K562 (cell line): Measurements from ENCODE around the gene GHRL. TPM values are rescaled to one million over a fixed set of nuclear protein-coding genes. Genes with fewer than 3 reads are reported as not detected.

Experiments used
- ATAC-seq: fragments of 200-7000 bp; cut with Tn5 transposase; 3 replicates; pipeline ENCODE4 v1.9.1; 2020; ENCODE audit warnings: moderate library complexity
- BruUV-seq: library from RNA; stranded (reverse); fragments of 400-500 nt; replicated peaks from 2 replicates; lab custom pipeline; 2021; lab: Mats Ljungman, UMichigan
- CTCF ChIA-PET: fragments of 300-600 bp; formaldehyde crosslinking; extraction: SDS; loops from one replicate; lab custom pipeline; 2021; ENCODE audit warnings: low intra/inter-chr PET ratio; lab: Yijun Ruan, JAX
- POLR2A ChIA-PET: fragments of 300-600, 350-650 bp; sonication (Branson Sonifier 250); formaldehyde crosslinking; extraction: SDS; loops from one replicate; lab custom pipeline; 2021; ENCODE audit warnings: antibody characterized with exemption, inconsistent platforms; lab: Yijun Ruan, JAX
- DNase-seq, 4 experiments: peaks; one replicate each; pipeline versions ENCODE4 v3.0.0 to v3.0.0-alpha.2; 2011 to 2018; ENCODE audit warnings: low spot score in 3 of 4, mixed read lengths in 3 of 4; ENCODE audit errors: extremely low read depth in 1 of 4
- FAIRE-seq: peaks from 2 replicates; lab custom pipeline; 2011; peaks lifted over from hg19 to GRCh38; lab: Jason Lieb, UNC
- H2AFZ ChIP-seq: 2 replicates; pipeline ENCODE4 v1.6.0; 2011; ENCODE audit warnings: low read depth, low read length, control low read depth, inconsistent platforms
- H3K27ac ChIP-seq: fragments of 200-600 bp; 3 replicates; pipeline ENCODE4 v1.8.0; 2011; ENCODE audit warnings: low read depth, mild to moderate bottlenecking, control low read depth, inconsistent platforms, low read length, moderate library complexity, mixed read lengths; ENCODE audit errors: extremely low read depth
- H3K27me3 ChIP-seq, 2 experiments: fragments of 300-600 bp in 1 of 2; 2 replicates in 1 of 2; 3 replicates in 1 of 2; pipeline versions ENCODE4 v1.6.0 to v1.8.0; 2011; ENCODE audit warnings: inconsistent platforms in 2 of 2, low read length in 2 of 2, mild to moderate bottlenecking in 1 of 2, mixed read lengths in 1 of 2, moderate library complexity in 1 of 2; ENCODE audit not compliant: control insufficient read depth in 2 of 2, insufficient read depth in 2 of 2
- H3K36me3 ChIP-seq: fragments of 300-600 bp; 3 replicates; pipeline ENCODE4 v1.8.0; 2011; ENCODE audit warnings: mild to moderate bottlenecking, low read length, inconsistent platforms; ENCODE audit not compliant: control insufficient read depth, insufficient read depth
- H3K4me1 ChIP-seq, 2 experiments: fragments of 200-600 bp in 1 of 2; replicated peaks in 1 of 2; 2 replicates in 1 of 2; 3 replicates in 1 of 2; pipeline versions ENCODE4 v1.5.1 to v1.8.0; 2011; ENCODE audit warnings: inconsistent platforms in 2 of 2, low read length in 2 of 2, mild to moderate bottlenecking in 1 of 2, mixed read lengths in 1 of 2, moderate library complexity in 1 of 2; ENCODE audit not compliant: control insufficient read depth in 2 of 2, insufficient read depth in 2 of 2
- H3K4me2 ChIP-seq: 2 replicates; pipeline ENCODE4 v1.6.1; 2011; ENCODE audit warnings: low read length, control low read depth, inconsistent platforms, mixed read lengths; ENCODE audit not compliant: insufficient read depth
- H3K4me3 ChIP-seq: fragments of 200-600 bp; sonication (generic), shearing (Covaris generic); 2 replicates; pipeline ENCODE4 v1.5.1; 2016; ENCODE audit warnings: control low read depth, inconsistent platforms
- H3K79me2 ChIP-seq: fragments of 200-600 bp; 3 replicates; pipeline ENCODE4 v1.8.0; 2011; ENCODE audit warnings: low read length, inconsistent platforms; ENCODE audit not compliant: control insufficient read depth, insufficient read depth
- H3K9ac ChIP-seq, 2 experiments: 2 replicates each; pipeline versions ENCODE4 v1.6.0 to v1.6.1; 2011; ENCODE audit warnings: low read depth in 2 of 2, low read length in 2 of 2, control low read depth in 1 of 2, inconsistent platforms in 1 of 2, mild to moderate bottlenecking in 1 of 2, mixed read lengths in 1 of 2; ENCODE audit not compliant: insufficient read depth in 1 of 2
- H3K9me1 ChIP-seq: one replicate; pipeline ENCODE4 v1.6.0; 2011; ENCODE audit warnings: inconsistent platforms, mild to moderate bottlenecking, low read length, moderate library complexity; ENCODE audit not compliant: control insufficient read depth, insufficient read depth
- H3K9me3 ChIP-seq: replicated peaks from 2 replicates; pipeline ENCODE4 v1.5.1; 2011; ENCODE audit warnings: low read depth, low read length, inconsistent platforms; ENCODE audit not compliant: control insufficient read depth, insufficient read depth
- H4K20me1 ChIP-seq: replicated peaks from 2 replicates; pipeline ENCODE4 v1.6.1; 2011; ENCODE audit warnings: low read length, inconsistent platforms, mixed read lengths; ENCODE audit not compliant: control insufficient read depth, insufficient read depth
- BDP1 ChIP-seq: IDR thresholded peaks from 3 replicates; pipeline ENCODE4 v1.6.1; 2011; ENCODE audit not compliant: insufficient read length, insufficient read depth
- C11orf30 ChIP-seq: fragments of 450-650 bp; IDR thresholded peaks from 2 replicates; pipeline ENCODE4 v1.6.1; 2016; ENCODE audit warnings: low read depth, mild to moderate bottlenecking
- CAMTA2 ChIP-seq: fragments of 250-450 bp; sonication (Bioruptor Pico); conservative IDR thresholded peaks from 2 replicates; pipeline ENCODE4 v1.5.1; 2022
- LEF1 ChIP-seq: fragments of 450-650 bp; IDR thresholded peaks from 2 replicates; pipeline ENCODE4 v1.6.1; 2016; ENCODE audit warnings: mild to moderate bottlenecking
- MAFF ChIP-seq: IDR thresholded peaks from 2 replicates; pipeline ENCODE4 v1.6.1; 2012; ENCODE audit warnings: low read length, improper control_type of control experiment
- MAFG ChIP-seq: fragments of 450-650 bp; conservative IDR thresholded peaks from 2 replicates; pipeline ENCODE4 v1.6.1; 2016; ENCODE audit warnings: missing genetic modification characterization, missing compliant biosample characterization
- MAFK ChIP-seq: IDR thresholded peaks from 2 replicates; pipeline ENCODE4 v1.6.1; 2011; ENCODE audit warnings: low read length, improper control_type of control experiment
- NFE2 ChIP-seq: IDR thresholded peaks from 2 replicates; pipeline ENCODE4 v1.6.1; 2014; ENCODE audit warnings: antibody characterized with exemption, low read depth
- NFE2L1 ChIP-seq: fragments of 450-650 bp; IDR thresholded peaks from 2 replicates; pipeline ENCODE4 v1.6.1; 2016; ENCODE audit warnings: missing genetic modification characterization, low read depth, mild to moderate bottlenecking, missing compliant biosample characterization, moderate library complexity, borderline replicate concordance
- PHB ChIP-seq: fragments of 250-450 bp; sonication (Bioruptor Pico); IDR thresholded peaks from 2 replicates; pipeline ENCODE4 v1.5.0; 2021
- SMAD1 ChIP-seq: fragments of 150-350 bp; IDR thresholded peaks from 2 replicates; pipeline ENCODE4 v1.6.1; 2014; ENCODE audit warnings: low read length, low read depth; ENCODE audit not compliant: partially characterized antibody
- SMARCA5 ChIP-seq: fragments of 450-650 bp; IDR thresholded peaks from 2 replicates; pipeline ENCODE4 v1.6.1; 2016
- SNIP1 ChIP-seq: fragments of 450-650 bp; IDR thresholded peaks from 2 replicates; pipeline ENCODE4 v1.7.1; 2017; ENCODE audit warnings: low read depth, mild to moderate bottlenecking
- SUPT5H ChIP-seq: fragments of 450-650 bp; IDR thresholded peaks from 2 replicates; pipeline ENCODE4 v1.6.1; 2016
- YY1 ChIP-seq, 3 experiments: IDR thresholded peaks; 2 replicates each; pipeline ENCODE4 v1.6.1; 2011; ENCODE audit warnings: low read length in 2 of 3, mild to moderate bottlenecking in 2 of 3, moderate library complexity in 2 of 3, borderline replicate concordance in 1 of 3, control low read depth in 1 of 3, low read depth in 1 of 3; ENCODE audit not compliant: insufficient read depth in 3 of 3, insufficient replicate concordance in 2 of 3, control insufficient read depth in 1 of 3, insufficient read length in 1 of 3; ENCODE audit errors: extremely low read depth in 1 of 3
- ZNF316 ChIP-seq: fragments of 450-650 bp; IDR thresholded peaks from 2 replicates; pipeline ENCODE4 v1.6.1; 2016
- ZNF444 ChIP-seq: fragments of 250-450 bp; sonication (Bioruptor Pico); IDR thresholded peaks from 2 replicates; pipeline ENCODE4 v1.4.0; 2020; ENCODE audit warnings: mild to moderate bottlenecking, moderate library complexity
- WGBS: fragments of 100-300 bp; shearing (Covaris generic); methylation state at CpG from one replicate; pipeline ENCODE4 v1.1.6; 2016; ENCODE audit warnings: low coverage, mixed read lengths; ENCODE audit not compliant: insufficient coverage; ENCODE audit errors: missing lambda C conversion rate; 5-methylcytosine and 5-hydroxymethylcytosine counted together
- in situ Hi-C: fragments of 300-500 bp; cut with MboI; formaldehyde crosslinking; loops from 4 replicates; pipeline ENCODE4 v1.15.0; 2018; ENCODE audit warnings: inconsistent platforms, mixed read lengths
- intact Hi-C: fragments of 100-400 bp; cut with micrococcal nuclease; formaldehyde crosslinking; loops from 2 replicates; pipeline ENCODE4 v1.14.2; 2022
- polyA plus RNA-seq, 8 experiments: library from polyadenylated mRNA; depleted of rRNA in 4 of 8; stranded (reverse) in 5 of 8; unstranded in 3 of 8; fragments of >200 nt; fragmentation: Nextera tagmentation in 2 of 8; fragmentation: Illumina TruSeq in 1 of 8; extraction: Ambion mirVana in 2 of 8; extraction: Trizol in 1 of 8; gene quantifications; 2 replicates each; pipeline versions ENCODE4 v1.2.1 to v1.2.3, GENCODE V29; 2011 to 2014; ENCODE audit warnings: inconsistent platforms in 1 of 8, missing spikeins in 1 of 8
- total RNA-seq, 7 experiments: library from RNA; depleted of rRNA in 6 of 7; stranded (reverse); fragments of >200 nt in 6 of 7; fragmentation: Illumina TruSeq in 2 of 7; extraction: Trizol in 2 of 7; gene quantifications; 2 replicates each; pipeline versions ENCODE4 v1.2.1 to v1.2.3, GENCODE V29; 2011 to 2021; ENCODE audit warnings: low replicate concordance in 1 of 7
- TF ChIP-seq, protein P1 (sequence below): fragments of 450-650 bp; IDR thresholded peaks from 2 replicates; pipeline ENCODE4 v1.6.1; 2017; ENCODE audit warnings: antibody characterized with exemption
- TF ChIP-seq, protein P2 (sequence below): sonication (generic); formaldehyde crosslinking; IDR thresholded peaks from 2 replicates; pipeline ENCODE4 v1.8.1; 2023; ENCODE audit warnings: mild to moderate bottlenecking, missing genetic modification reagents
- TF ChIP-seq, protein P3 (sequence below): IDR thresholded peaks from 2 replicates; pipeline ENCODE4 v1.6.1; 2016; ENCODE audit warnings: missing genetic modification characterization, missing compliant biosample characterization

Gene GHRL
- total and polyA plus RNA-seq, 9 of the 15 experiments (the other 6 are each of a cell fraction or from before 2014, with no cell fraction given), result 0.08 to 0.29 (median 0.15) TPM; not detected in 5

DNA sequence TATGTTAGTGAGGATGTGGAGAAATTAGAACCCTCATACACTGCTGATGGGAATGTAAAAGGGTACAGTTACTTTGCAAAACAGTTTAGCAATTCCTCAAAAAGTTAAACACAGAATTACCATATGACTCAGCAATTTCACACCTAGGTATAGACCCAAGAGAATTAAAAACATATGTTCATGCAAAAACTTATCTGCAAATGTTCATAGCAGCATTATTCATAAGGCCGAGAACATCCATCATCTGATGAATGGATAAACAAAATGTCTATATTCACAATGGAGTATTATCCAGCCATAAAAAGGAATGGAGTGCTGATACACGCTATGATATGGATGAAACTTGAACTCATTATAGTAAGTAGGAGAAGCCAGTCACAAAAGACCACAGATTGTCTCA lies 17.8 kb upstream of the GHRL start:
- Histone ChIP-seq H3K36me3 (peaks cover 92% of the 10 kb centered on the region), H3K9me1 (peaks cover 4% of the 10 kb centered on the region), H4K20me1 (peaks cover 5% of the 10 kb centered on the region; the same call in 1 of the 2 replicates), H3K27ac (no peak overlapping the region), H3K4me1 (peaks cover 0 to 5% of the 10 kb centered on the region in 2 experiments; a peak in 2 of 5 replicates), H3K27me3 (no peaks in the 10 kb centered on the region), H3K79me2 (no peaks in the 10 kb centered on the region), H3K9me3 (no peaks in the 10 kb centered on the region), H2AFZ (no peak overlapping the region), H3K4me2 (no peak overlapping the region), H3K9ac (no peak overlapping the region), H3K4me3 (no peak overlapping the region)
- ChIA-PET POLR2A (interaction anchor here (1.3 to 1.7 kb wide), 2 partner anchors 10 to 20 kb away, joined by 5 to 6 read pairs; partner anchors contain the start of gene SEC13), CTCF (no interaction called here)
- in situ Hi-C loops, result loop anchor here (25.0 kb wide), 1 partner anchor 798 kb away; no protein-coding TSS in a partner anchor
- no peak for DNase-seq
- no TSS peak for BruUV-seq
- no peak for ATAC-seq
- intact Hi-C loops, result no loop called here
- WGBS, result 100% methylated on average over 2 of the region's 2 CpGs
- no peak for FAIRE-seq
- TF ChIP-seq, protein P1, sequence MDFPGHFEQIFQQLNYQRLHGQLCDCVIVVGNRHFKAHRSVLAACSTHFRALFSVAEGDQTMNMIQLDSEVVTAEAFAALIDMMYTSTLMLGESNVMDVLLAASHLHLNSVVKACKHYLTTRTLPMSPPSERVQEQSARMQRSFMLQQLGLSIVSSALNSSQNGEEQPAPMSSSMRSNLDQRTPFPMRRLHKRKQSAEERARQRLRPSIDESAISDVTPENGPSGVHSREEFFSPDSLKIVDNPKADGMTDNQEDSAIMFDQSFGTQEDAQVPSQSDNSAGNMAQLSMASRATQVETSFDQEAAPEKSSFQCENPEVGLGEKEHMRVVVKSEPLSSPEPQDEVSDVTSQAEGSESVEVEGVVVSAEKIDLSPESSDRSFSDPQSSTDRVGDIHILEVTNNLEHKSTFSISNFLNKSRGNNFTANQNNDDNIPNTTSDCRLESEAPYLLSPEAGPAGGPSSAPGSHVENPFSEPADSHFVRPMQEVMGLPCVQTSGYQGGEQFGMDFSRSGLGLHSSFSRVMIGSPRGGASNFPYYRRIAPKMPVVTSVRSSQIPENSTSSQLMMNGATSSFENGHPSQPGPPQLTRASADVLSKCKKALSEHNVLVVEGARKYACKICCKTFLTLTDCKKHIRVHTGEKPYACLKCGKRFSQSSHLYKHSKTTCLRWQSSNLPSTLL, result no peak
- TF ChIP-seq MAFG (peak; percentile 94), ZNF316 (peak; percentile 98), SMARCA5 (no peak), ZNF444 (no peak), BDP1 (no peak), MAFF (peak; percentile 83), CAMTA2 (CRISPR knock-in tag) (no peak), NFE2L1 (tag) (peak; percentile 77), MAFK (peak; percentile 76; the same call in 1 of the 2 replicates), PHB (no peak), SUPT5H (no peak), SMAD1 (no peak), YY1 (IDR thresholded peaks at IDR 0.05; ENCODE audit: borderline replicate concordance in 1 of 3, control insufficient read depth in 1 of 3, extremely low read depth in 1 of 3, insufficient read depth in 3 of 3, insufficient read length in 1 of 3, insufficient replicate concordance in 2 of 3, low read depth in 1 of 3, low read length in 2 of 3) (no peak), C11orf30 (peak; percentile 91), NFE2 (peak; percentile 76), SNIP1 (no peak), LEF1 (no peak)
- TF ChIP-seq, protein P2, sequence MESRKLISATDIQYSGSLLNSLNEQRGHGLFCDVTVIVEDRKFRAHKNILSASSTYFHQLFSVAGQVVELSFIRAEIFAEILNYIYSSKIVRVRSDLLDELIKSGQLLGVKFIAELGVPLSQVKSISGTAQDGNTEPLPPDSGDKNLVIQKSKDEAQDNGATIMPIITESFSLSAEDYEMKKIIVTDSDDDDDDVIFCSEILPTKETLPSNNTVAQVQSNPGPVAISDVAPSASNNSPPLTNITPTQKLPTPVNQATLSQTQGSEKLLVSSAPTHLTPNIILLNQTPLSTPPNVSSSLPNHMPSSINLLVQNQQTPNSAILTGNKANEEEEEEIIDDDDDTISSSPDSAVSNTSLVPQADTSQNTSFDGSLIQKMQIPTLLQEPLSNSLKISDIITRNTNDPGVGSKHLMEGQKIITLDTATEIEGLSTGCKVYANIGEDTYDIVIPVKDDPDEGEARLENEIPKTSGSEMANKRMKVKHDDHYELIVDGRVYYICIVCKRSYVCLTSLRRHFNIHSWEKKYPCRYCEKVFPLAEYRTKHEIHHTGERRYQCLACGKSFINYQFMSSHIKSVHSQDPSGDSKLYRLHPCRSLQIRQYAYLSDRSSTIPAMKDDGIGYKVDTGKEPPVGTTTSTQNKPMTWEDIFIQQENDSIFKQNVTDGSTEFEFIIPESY (CRISPR knock-in tag), result no peak
- TF ChIP-seq, protein P3, sequence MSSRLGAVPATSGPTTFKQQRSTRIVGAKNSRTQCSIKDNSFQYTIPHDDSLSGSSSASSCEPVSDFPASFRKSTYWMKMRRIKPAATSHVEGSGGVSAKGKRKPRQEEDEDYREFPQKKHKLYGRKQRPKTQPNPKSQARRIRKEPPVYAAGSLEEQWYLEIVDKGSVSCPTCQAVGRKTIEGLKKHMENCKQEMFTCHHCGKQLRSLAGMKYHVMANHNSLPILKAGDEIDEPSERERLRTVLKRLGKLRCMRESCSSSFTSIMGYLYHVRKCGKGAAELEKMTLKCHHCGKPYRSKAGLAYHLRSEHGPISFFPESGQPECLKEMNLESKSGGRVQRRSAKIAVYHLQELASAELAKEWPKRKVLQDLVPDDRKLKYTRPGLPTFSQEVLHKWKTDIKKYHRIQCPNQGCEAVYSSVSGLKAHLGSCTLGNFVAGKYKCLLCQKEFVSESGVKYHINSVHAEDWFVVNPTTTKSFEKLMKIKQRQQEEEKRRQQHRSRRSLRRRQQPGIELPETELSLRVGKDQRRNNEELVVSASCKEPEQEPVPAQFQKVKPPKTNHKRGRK (tag), result no peak
